HepG2 (cell line): Measurements from ENCODE around the gene DPEP1. TPM values are rescaled to one million over a fixed set of nuclear protein-coding genes. Genes with fewer than 3 reads are reported as not detected.

Source experiments
- BRD4 ChIP-seq: sonication (generic); formaldehyde crosslinking; IDR thresholded peaks from 2 replicates; pipeline ENCODE4 v1.4.0; 2020; ENCODE audit warnings: missing genetic modification reagents
- GFI1 ChIP-seq: sonication (generic); formaldehyde crosslinking; IDR thresholded peaks from 2 replicates; pipeline ENCODE4 v1.5.0; 2020; ENCODE audit warnings: missing genetic modification reagents, mild to moderate bottlenecking, borderline replicate concordance
- HDAC6 ChIP-seq: fragments of 200-600 bp; sonication (generic); IDR thresholded peaks from 2 replicates; pipeline ENCODE4 v1.7.0; 2017; ENCODE audit warnings: mild to moderate bottlenecking, antibody characterized with exemption, low read length, low read depth
- HMG20B ChIP-seq: conservative IDR thresholded peaks from 2 replicates; pipeline ENCODE4 v1.6.1; 2016; ENCODE audit warnings: missing genetic modification reagents, missing compliant biosample characterization
- KDM3A ChIP-seq: IDR thresholded peaks from 2 replicates; pipeline ENCODE4 v1.6.1; 2018; ENCODE audit warnings: low read depth, missing compliant biosample characterization
- PAWR ChIP-seq: sonication (generic); formaldehyde crosslinking; IDR thresholded peaks from 2 replicates; pipeline ENCODE4 v1.4.0; 2020; ENCODE audit warnings: missing genetic modification reagents, mild to moderate bottlenecking, borderline replicate concordance
- POLR2AphosphoS5 ChIP-seq: IDR thresholded peaks from 2 replicates; pipeline ENCODE4 v1.6.1; 2012; ENCODE audit warnings: low read depth, low read length
- TBX2 ChIP-seq: sonication (generic); formaldehyde crosslinking; IDR thresholded peaks from 2 replicates; pipeline ENCODE4 v1.5.0; 2020; ENCODE audit warnings: missing genetic modification reagents, mild to moderate bottlenecking, borderline replicate concordance
- ZC3H13 ChIP-seq: sonication (generic); formaldehyde crosslinking; IDR thresholded peaks from 2 replicates; pipeline ENCODE4 v1.8.1; 2023; ENCODE audit warnings: mild to moderate bottlenecking, missing genetic modification reagents, moderate library complexity
- ZNF124 ChIP-seq: sonication (generic); formaldehyde crosslinking; IDR thresholded peaks from 2 replicates; pipeline ENCODE4 v1.4.0; 2020; ENCODE audit warnings: missing genetic modification reagents
- ZNF234 ChIP-seq: sonication (generic); formaldehyde crosslinking; conservative IDR thresholded peaks from 2 replicates; pipeline ENCODE4 v1.5.1; 2020; ENCODE audit warnings: mild to moderate bottlenecking, missing genetic modification reagents
- ZNF737 ChIP-seq: sonication (generic); formaldehyde crosslinking; IDR thresholded peaks from 2 replicates; pipeline ENCODE4 v1.5.0; 2020; ENCODE audit warnings: missing genetic modification reagents, mild to moderate bottlenecking, borderline replicate concordance
- ZNF761 ChIP-seq: sonication (generic); formaldehyde crosslinking; conservative IDR thresholded peaks from 2 replicates; pipeline ENCODE4 v1.4.0; 2020; ENCODE audit warnings: mild to moderate bottlenecking, missing genetic modification reagents
- polyA plus RNA-seq, 8 experiments: library from polyadenylated mRNA; depleted of rRNA in 3 of 8; stranded (reverse) in 7 of 8; unstranded in 1 of 8; fragments of >200 nt; fragmentation: Illumina TruSeq in 4 of 8; extraction: Trizol in 4 of 8; gene quantifications; 2 replicates each; pipeline versions ENCODE4 v1.2.1 to v1.2.3, GENCODE V29; 2011 to 2016; ENCODE audit warnings: low read depth in 4 of 8, missing spikeins in 1 of 8, mixed read lengths in 1 of 8; ENCODE audit not compliant: insufficient read depth in 1 of 8
- total RNA-seq, 5 experiments: library from RNA; depleted of rRNA; stranded (reverse); fragments of >200 nt; fragmentation: Illumina TruSeq; extraction: Trizol; gene quantifications; 2 replicates each; pipeline ENCODE4 v1.2.3, GENCODE V29; 2016; ENCODE audit warnings: low read depth in 1 of 5
- TF ChIP-seq, protein P1 (sequence below): sonication (generic); formaldehyde crosslinking; IDR thresholded peaks from 2 replicates; pipeline ENCODE4 v1.8.1; 2023; ENCODE audit warnings: mild to moderate bottlenecking, inconsistent platforms, moderate library complexity, missing genetic modification reagents, borderline replicate concordance
- TF ChIP-seq, protein P2 (sequence below), 2 experiments: fragments of 450-650 bp in 1 of 2; sonication (generic) in 1 of 2; formaldehyde crosslinking in 1 of 2; IDR thresholded peaks; 2 replicates each; pipeline versions ENCODE4 v1.6.1 to v1.8.0; 2016 to 2022; ENCODE audit warnings: antibody characterized with exemption in 1 of 2, mild to moderate bottlenecking in 1 of 2, missing genetic modification reagents in 1 of 2
- TF ChIP-seq, protein P3 (sequence below): sonication (generic); formaldehyde crosslinking; IDR thresholded peaks from 2 replicates; pipeline ENCODE4 v1.4.0; 2020; ENCODE audit warnings: missing genetic modification reagents

DPEP1 gene
- total and polyA plus RNA-seq, 2 of the 13 experiments (the other 11 are each of a cell fraction or from before 2014, with no cell fraction given) = 37.6 to 52.2 TPM

DNA sequence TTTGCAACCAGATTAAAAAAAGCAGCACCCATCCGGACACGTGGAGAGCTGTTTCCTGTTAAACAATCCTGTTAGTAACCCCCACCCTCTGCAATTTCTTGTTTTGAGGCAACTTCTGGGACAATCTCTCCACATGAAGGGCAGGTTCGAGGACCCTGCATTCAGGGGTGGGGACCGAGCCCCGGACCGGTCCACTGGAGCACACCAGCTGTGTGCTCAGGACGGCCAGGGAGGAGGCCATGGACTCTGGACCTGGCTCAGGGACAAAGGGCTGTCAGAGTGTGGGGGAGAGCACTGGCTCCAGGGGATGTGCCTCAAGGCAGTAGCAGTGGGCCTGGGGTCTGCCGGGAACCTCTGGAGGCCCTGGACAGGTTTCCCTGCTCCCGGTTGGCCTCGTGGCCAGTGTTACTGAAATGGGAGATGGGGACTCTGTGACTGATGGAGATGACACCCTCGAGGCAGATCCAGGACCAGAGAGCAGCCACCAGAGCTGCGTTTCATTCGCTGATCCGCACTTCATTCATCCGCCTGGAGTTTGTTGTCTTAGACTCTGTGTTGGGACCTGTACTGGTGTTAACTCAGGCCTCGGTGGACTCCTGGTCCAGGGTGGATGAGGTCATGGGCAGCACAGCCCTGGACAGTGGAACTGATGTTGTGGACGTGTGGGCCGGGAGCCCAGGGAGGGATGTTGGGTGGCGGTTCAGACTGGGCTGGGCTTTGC, 40.8 kb upstream of the DPEP1 start (continued):
- TF ChIP-seq KDM3A (CRISPR knock-in tag) (peak; percentile 70), HMG20B (CRISPR knock-in tag) (0 out of 2 replicates have a peak, but pooled peaks have one; percentile 20), HDAC6 (no peak), GFI1 (CRISPR knock-in tag) (peak; percentile 52; the same call in 1 of the 2 replicates), POLR2AphosphoS5 (0 out of 2 replicates have a peak, but pooled peaks have one; percentile 35), TBX2 (CRISPR knock-in tag) (peak; percentile 80), ZNF234 (CRISPR knock-in tag) (no peak), PAWR (CRISPR knock-in tag) (no peak), ZC3H13 (CRISPR knock-in tag) (no peak), ZNF737 (CRISPR knock-in tag) (peak; percentile 49; the same call in 1 of the 2 replicates), ZNF761 (CRISPR knock-in tag) (no peak), BRD4 (CRISPR knock-in tag) (peak; percentile 24; the same call in 1 of the 2 replicates), ZNF124 (0 out of 2 replicates have a peak, but pooled peaks have one; percentile 31)
- TF ChIP-seq, protein P1, sequence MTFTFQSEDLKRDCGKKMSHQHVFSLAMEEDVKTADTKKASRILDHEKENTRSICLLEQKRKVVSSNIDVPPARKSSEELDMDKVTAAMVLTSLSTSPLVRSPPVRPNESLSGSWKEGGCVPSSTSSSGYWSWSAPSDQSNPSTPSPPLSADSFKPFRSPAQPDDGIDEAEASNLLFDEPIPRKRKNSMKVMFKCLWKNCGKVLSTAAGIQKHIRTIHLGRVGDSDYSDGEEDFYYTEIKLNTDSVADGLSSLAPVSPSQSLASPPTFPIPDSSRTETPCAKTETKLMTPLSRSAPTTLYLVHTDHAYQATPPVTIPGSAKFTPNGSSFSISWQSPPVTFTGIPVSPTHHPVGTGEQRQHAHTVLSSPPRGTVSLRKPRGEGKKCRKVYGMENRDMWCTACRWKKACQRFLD (CRISPR knock-in tag) = peak; percentile 88
- TF ChIP-seq, protein P2, sequence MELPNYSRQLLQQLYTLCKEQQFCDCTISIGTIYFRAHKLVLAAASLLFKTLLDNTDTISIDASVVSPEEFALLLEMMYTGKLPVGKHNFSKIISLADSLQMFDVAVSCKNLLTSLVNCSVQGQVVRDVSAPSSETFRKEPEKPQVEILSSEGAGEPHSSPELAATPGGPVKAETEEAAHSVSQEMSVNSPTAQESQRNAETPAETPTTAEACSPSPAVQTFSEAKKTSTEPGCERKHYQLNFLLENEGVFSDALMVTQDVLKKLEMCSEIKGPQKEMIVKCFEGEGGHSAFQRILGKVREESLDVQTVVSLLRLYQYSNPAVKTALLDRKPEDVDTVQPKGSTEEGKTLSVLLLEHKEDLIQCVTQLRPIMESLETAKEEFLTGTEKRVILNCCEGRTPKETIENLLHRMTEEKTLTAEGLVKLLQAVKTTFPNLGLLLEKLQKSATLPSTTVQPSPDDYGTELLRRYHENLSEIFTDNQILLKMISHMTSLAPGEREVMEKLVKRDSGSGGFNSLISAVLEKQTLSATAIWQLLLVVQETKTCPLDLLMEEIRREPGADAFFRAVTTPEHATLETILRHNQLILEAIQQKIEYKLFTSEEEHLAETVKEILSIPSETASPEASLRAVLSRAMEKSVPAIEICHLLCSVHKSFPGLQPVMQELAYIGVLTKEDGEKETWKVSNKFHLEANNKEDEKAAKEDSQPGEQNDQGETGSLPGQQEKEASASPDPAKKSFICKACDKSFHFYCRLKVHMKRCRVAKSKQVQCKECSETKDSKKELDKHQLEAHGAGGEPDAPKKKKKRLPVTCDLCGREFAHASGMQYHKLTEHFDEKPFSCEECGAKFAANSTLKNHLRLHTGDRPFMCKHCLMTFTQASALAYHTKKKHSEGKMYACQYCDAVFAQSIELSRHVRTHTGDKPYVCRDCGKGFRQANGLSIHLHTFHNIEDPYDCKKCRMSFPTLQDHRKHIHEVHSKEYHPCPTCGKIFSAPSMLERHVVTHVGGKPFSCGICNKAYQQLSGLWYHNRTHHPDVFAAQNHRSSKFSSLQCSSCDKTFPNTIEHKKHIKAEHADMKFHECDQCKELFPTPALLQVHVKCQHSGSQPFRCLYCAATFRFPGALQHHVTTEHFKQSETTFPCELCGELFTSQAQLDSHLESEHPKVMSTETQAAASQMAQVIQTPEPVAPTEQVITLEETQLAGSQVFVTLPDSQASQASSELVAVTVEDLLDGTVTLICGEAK (IDR thresholded peaks at IDR 0.05) = no peak
- TF ChIP-seq, protein P2 (CRISPR knock-in tag; IDR thresholded peaks at IDR 0.05) = peak; percentile 62
- TF ChIP-seq, protein P3, sequence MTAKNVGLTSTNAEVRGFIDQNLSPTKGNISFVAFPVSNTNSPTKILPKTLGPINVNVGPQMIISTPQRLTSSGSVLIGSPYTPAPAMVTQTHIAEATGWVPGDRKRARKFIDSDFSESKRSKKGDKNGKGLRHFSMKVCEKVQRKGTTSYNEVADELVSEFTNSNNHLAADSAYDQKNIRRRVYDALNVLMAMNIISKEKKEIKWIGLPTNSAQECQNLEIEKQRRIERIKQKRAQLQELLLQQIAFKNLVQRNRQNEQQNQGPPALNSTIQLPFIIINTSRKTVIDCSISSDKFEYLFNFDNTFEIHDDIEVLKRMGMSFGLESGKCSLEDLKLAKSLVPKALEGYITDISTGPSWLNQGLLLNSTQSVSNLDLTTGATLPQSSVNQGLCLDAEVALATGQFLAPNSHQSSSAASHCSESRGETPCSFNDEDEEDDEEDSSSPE = peak; percentile 63; the same call in 1 of the 2 replicates
